Caki2 (cell line): ENCODE data around the gene ANKRD11. TPM values are rescaled to one million over a fixed set of nuclear protein-coding genes. Genes with fewer than 3 reads are reported as not detected.
"Not testable (repeated sequence)": the region's sequence is repeated elsewhere in the genome, so short reads cannot be mapped to it uniquely, and the experiment has no call there.

Experiments used
- DNase-seq: peaks from one replicate; pipeline ENCODE4 v3.0.0-alpha.2; 2015; ENCODE audit warnings: low read depth
- in situ Hi-C: cut with HindIII; loops from 2 replicates; pipeline ENCODE4 v1.10.0; 2016; ENCODE audit warnings: low sequenced_read_pairs, low pct_unique_long_range_greater_than_20kb, mixed read lengths
- total RNA-seq: library from RNA; depleted of rRNA; stranded (reverse); fragments of >200 nt; shearing (Covaris generic); gene quantifications from 2 replicates; pipeline ENCODE4 v1.2.3, GENCODE V29; 2014; ENCODE audit warnings: low replicate concordance

The ANKRD11 gene
- total RNA-seq, 1 experiment from 2014 or later = 56.3 TPM

DNA sequence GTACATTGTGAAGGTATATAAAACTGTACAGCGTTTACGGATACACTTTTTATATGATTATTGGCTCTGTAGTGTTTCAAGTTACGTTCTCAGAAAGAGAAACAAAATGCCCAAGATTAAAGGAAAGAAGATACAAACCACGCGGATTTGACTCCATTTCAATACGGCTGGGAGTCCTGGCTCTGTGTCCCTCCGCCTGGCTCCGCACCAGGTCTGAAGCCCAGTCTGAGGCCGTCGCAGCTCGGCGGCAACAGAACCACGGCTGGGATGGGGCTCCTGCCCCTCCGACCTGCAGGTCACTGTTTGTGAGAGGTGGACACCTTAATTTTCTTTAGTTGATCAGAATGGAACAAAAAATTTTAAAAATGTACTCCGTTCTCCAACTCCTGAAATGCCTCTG lies 222.6 kb downstream of the ANKRD11 start:
- DNase-seq, in situ Hi-C loops: not testable (repeated sequence)

GRCh38 chr16:89266521-89267134 lies 223.7 kb downstream of the ANKRD11 start:
- in situ Hi-C loops = no loop called here
- DNase-seq = no peak

DNA sequence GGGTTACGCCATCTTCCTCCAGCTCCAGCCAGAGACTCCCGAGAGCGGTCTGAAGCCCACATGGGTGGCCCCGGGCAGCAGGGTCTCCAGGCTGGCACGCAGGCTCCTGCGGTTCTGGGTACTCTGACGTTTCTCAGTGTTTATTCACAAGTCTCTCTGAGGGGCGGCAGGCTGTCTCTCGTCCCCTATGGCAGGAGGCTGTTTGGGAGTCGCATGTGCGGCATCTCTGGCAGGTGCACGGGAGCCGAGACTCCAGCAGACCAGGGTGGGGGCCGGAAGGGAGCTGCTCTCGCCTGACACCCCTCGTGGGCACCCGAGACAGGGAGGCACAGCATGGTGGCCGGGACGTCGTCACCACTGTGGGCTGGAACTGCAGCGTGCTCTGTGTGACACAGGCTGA lies 224.7 kb downstream of the ANKRD11 start:
- in situ Hi-C loops = no loop called here
- DNase-seq = no peak

DNA sequence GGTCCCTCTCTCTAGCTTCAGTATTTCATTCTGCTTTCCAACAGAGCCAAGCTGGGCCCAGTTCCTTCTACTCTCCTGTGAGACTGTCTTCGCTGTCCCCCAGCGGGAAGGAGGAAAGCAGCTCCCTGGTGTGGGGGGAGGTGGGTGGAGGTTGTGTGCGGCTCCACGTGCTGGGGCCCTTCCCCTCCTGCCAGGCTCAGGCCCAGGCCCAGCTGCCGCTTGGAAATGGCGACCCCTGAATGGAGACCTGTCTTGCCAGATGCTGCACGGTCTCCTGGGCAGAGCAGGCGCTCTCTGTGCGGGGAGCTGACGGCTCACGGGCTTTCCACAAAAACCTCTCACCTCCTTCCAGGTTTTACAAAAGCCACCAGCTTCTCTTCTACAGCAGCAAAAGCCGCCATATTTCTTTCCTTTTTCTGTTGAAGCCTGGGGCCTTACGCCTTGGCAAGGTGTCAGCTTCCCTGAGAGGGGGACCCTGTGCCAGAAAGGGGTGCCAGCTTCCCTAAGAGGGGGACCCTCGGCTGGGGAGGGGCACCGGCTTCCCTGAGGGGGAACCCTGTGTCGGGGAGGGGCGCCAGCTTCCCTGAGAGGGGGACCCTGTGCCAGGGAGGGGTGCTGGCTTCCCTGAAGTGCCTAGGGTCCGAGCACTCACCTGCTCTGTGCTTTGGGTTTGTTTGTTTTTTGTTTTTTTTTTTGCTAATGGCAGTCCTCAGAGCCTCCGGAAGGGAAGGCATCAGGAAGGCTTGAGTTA lies 225.4 kb downstream of the ANKRD11 start:
- no peak for DNase-seq
- in situ Hi-C loops = no loop called here

DNA sequence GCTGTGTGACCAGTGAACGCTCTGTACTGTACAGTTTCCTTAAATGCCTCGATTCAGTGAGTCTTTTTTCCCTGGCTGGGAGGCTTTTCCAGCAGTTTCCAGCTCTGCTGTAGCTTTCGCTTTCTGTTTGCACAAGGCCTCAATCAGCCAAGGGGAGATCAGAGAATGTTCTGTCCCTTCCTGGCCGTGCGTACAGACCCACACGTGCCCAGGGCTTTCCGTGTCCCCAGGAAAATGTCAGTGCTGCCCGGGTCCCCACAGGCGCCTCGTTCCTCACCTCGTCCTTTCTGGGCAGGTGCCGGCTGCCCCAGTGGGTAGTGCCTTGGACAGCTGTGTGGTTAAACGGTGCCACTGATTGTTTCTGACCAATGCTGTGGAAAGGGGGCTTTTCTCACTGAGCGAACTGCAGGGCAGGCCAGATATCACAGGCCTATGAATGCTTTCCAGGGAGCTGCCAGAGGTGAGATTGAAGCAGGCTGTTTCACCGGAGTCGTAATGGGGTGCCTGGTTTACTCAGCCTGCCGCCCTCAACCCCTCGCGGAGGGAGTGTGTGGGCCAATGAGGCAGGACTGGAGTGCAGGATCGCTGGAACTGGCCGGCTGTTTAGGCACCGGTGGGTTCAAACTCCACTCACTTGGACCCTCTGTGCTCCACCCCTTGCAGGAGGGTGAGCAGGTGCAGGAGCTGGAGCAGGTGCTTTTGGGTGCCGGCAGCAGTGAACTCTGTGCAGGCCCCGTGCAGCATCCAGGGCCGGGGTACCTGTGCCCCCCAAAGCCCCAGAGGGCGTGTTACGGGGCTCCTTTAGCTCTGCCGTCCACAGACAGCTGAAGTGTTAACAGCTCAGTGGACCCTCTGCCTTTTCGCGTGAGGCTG lies 228.4 kb downstream of the ANKRD11 start:
- DNase-seq = no peak
- in situ Hi-C loops = no loop called here

DNA sequence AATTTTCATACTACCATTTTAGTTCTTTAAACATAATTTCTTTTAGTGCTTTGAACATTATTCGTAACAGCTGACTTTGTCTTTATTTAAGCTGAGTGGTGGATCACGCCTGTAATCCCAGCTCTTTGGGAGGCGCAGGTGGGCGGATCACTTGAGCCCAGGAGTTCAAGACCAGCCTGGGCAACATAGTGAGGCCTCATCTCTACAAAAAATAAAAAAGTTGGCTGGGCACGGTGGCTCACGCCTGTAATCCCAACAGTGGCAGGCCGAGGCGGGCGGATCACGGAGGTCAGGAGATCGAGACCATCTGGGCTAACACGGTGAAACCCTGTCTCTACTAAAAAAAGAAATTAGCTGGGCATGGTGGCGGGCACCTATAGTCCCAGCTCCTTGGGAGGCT lies 230.5 kb downstream of the ANKRD11 start:
- in situ Hi-C loops, DNase-seq: not testable (repeated sequence)

GRCh38 chr16:89257757-89258465 lies 232.4 kb downstream of the ANKRD11 start:
- no peak for DNase-seq
- in situ Hi-C loops = no loop called here

GRCh38 chr16:89257281-89257731 lies 233.1 kb downstream of the ANKRD11 start:
- no peak for DNase-seq
- in situ Hi-C loops = no loop called here

DNA sequence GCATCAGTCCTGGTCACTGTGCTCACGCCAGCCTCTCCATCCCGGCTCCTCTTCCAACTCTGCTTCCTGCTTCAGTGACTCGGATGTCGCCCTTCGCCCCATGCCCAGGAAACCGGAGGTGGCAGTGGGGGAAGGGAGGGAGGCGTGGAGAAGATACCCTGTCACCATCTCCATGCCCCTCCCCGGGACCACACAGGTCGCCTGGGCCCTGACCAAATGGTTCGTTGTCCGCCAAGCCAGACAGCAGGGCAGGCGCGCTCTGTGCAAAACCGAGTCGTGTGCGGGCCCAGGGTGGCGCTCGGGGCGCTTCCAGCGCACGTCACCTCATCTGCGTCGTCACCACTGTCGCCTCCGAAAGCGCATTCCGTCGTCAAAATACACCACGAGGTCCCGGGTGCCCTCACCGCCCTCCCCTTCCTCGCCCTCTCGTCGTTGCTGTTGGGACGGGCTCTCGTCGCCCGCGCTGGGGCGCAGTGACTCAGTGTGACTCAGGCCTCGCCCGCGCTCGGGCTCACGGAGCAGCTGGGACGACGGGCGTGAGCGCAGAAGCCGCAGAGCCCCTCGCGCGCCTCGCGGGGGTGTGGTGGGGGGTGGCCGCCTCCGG lies 233.6 kb downstream of the ANKRD11 start:
- DNase-seq = peak; percentile 69
- in situ Hi-C loops = no loop called here

- in situ Hi-C loops = no loop called here
- DNase-seq = no peak
These were observed 236.6 kb downstream of the ANKRD11 start for GRCh38 chr16:89253548-89254287.

GRCh38 chr16:89248196-89248982 lies 242.0 kb downstream of the ANKRD11 start:
- no peak for DNase-seq
- in situ Hi-C loops = no loop called here

DNA sequence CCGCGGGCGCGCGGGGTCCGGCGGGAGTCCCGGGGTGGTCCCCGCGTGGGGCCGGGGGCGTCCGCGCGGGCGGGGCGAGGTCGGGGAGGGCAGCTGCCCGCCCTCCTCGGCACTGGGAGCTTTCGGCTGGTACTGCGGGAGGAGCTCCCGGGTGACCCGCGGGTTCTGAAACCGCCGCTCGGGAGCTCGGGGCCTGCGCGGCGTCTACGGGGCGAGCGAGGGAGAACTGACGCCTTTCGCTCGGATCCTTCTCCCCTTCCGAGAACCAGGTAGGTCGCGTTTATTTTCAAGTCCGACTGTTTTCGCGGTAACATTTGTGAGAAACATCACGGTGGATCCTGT lies 242.7 kb downstream of the ANKRD11 start:
- DNase-seq, in situ Hi-C loops: not testable (repeated sequence)

GRCh38 chr16:89246903-89247733 lies 243.2 kb downstream of the ANKRD11 start:
- in situ Hi-C loops = no loop called here
- DNase-seq = peak; percentile 31

DNA sequence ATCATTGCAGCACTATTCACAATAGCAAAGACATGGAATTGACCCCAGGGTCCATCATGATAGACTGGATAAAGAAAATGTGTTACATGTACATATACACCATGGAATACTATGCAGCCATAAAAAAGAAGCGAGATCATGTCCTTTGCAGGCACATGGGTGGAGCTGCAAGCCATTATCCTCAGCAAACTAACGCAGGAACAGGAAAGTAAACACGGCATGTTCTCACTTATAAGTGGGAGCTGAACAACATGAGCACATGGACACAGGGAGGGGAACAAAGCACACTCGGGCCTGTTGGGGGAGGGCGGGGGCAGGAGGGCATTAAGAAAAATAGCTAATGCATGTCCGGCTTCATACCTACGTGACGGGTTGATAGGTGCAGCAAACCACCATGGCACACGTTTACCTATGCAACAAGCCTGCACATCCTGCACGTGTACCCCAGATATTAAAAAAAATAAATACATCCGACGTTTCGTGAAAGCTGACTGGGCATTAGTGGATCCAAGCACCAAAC lies 243.9 kb downstream of the ANKRD11 start:
- in situ Hi-C loops = no loop called here
- DNase-seq = no peak

- in situ Hi-C loops = no loop called here
- no peak for DNase-seq
These were observed 245.6 kb downstream of the ANKRD11 start for GRCh38 chr16:89244754-89245153.

DNA sequence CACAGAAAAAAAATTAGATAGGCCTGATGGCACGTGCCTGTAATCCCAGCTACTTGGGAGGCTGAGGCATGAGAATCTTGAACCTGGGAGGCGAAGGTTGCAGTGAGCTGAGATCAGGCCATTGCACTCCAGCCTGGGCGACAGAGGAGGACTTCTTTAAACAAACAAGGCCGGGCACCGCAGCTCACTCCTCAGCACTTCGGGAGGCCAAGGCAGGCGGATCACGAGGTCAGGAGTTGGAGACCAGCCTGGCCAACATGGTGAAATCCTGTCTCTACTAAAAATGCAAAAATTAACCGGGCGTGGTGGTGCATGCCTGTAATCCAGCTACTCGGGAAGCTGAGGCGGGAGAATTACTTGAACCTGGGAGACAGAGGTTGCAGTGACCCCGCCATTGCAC lies 246.1 kb downstream of the ANKRD11 start:
- in situ Hi-C loops, DNase-seq: not testable (repeated sequence)
